ELR (cell line): ENCODE results near the gene DLGAP1.
"Not testable (repeated sequence)": the region's sequence is repeated elsewhere in the genome, so short reads cannot be mapped to it uniquely, and the experiment has no call there.

Experiments used
- DNase-seq: peaks from one replicate; pipeline ENCODE4 v3.0.0-alpha.2; 2015; ENCODE audit warnings: low read depth

The DLGAP1 gene

GRCh38 chr18:4074647-4075046 is 380.5 kb downstream of the DLGAP1 start:
- no peak for DNase-seq

GRCh38 chr18:4069183-4069582 is 385.9 kb downstream of the DLGAP1 start:
- DNase-seq, result no peak

DNA sequence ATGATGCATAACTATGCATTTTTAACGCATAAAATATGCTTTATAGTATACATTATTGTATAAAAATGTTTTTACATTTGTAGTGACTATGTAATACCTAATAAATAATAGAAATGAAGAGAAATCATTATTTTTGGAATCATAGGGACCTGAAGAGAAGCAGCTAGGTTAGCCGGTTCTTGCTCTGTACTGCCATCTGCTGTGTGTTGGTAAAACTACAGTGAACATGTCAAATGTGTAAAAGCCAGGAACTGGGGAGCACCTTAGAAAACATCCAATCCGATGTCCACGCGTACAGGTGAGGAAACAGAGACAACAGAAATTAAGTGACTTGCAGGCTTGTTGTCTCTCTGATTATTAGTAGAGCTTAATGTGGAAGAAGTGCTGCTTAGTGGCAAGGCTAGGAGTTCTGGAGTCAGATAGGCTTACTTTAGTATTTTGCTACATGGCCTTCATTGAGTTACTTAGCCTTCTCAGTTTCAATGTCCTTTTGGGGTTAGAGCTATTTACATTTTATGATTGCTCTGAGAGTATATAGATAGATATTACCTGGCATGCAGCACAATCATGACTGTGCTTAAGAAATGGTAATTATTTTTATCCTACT is 386.5 kb downstream of the DLGAP1 start:
- peak; percentile 46 for DNase-seq

DNA sequence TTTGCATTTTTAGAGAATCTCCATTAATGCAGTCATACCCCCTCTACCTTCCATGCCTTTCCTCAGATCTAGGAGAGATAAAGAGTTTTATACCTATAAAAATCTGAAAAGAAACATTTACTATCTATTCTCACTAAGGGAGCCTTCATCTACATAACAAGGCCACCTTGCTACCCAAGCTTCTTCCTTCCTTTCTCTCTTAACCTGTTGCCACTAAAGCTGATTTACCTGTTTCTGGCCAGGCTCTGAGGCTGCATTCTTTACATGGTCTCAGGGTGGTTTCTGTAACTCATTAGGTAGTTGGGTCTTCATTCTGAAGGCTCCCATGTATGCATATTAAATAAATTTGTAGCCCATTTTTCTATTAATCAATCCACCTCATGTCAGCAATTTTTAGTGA is 391.6 kb downstream of the DLGAP1 start:
- DNase-seq, result no peak

- peak; percentile 6 for DNase-seq
Observed at GRCh38 chr18:4060427-4061281, 394.5 kb downstream of the DLGAP1 start.

GRCh38 chr18:4058179-4058578 is 396.9 kb downstream of the DLGAP1 start:
- DNase-seq, result no peak

GRCh38 chr18:4040391-4041092 is 414.6 kb downstream of the DLGAP1 start:
- DNase-seq, result no peak

DNA sequence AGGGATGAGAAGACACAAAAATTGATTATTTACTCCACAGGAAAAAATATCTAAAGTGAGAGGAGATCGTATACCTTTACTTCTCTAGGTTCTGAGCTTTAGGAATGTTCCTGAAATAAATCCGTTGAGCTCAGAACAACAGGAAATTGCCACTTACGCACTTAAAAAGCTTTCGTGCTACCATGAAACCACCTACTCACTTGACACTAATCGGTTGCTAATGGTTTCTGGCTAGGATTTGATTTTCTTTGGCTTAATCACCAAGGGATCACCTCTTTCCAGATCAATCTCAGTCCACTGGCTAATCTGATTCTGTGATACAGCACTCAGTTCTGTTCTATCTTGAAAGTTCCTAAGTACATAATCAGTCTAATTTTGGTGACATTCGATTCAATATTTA is 419.6 kb downstream of the DLGAP1 start:
- DNase-seq, result no peak

- DNase-seq, result not testable (repeated sequence)
Observed at GRCh38 chr18:4034815-4035214, 420.3 kb downstream of the DLGAP1 start.

DNA sequence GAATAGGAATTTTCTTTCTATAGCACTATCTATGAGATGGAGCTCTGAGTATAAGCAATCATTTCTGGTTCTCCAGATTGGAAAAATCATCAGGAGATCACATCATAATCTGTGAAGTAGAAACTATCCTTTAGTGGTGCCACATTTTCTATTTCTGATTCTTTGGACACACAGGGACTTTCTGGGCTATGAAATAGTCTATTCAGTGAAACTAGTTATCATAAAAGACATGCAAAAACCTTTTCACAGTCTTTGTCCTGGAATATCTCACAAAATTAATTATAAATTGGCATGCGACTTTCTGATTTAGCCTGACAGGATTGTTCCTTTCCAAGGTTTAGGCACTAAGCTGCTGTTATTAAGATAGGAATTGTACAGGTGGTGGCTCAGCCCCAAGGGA is 428.6 kb downstream of the DLGAP1 start:
- DNase-seq, result no peak

- no peak for DNase-seq
Observed at GRCh38 chr18:4024702-4025101, 430.4 kb downstream of the DLGAP1 start.

DNA sequence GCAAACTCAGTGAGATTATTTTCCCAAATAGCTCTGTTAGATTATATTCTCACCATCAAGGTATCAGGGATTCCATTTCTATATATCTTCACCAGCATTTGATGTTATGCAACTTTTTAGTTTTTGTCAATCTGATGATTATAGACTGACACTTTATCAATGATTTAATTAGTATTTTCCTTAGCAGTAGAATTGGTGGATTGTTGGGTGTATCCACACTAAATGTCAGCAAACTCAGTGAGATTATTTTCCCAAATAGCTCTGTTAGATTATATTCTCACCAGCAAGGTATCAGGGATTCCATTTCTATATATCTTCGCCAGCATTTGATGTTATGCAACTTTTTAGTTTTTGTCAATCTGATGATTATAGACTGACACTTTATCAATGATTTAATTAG is 432.4 kb downstream of the DLGAP1 start:
- not testable (repeated sequence) for DNase-seq

DNA sequence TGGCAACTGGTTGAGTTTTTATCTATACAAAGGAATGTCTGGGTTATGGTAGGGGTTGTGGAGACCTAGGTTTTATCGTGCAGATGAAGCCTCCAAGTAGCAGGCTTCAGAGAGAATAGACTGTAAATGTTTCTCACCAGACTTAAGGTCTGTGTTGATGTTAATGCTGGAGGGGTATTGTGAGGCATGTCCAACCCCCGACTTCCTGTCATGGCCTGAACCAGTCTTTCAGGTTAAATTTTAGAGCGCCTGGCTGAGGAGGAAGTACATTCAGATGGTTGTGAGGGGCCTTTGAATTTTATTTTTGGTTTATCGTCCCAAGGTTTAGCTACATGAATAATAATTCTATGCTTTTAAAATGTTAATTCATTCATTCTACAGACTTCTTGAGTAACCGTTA is 435.1 kb downstream of the DLGAP1 start:
- no peak for DNase-seq

DNA sequence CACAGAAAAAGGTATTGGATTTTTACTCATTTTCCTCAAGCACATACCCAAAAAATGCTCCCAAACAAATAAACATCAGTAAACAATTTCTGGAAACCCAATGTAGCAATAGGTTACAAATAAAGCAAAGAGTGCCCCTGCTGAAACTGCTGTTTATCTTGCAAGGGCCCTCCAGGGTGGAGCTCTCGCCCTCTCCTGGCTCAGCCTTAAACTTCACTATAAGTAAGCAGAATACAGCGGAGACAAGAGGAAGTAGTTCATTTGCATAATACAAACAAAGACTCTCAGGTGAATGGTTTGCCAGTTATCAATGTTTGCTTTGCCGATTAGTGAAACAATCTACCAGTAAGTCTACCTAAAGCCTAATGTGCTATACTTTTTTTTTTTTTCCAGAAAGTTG is 437.6 kb downstream of the DLGAP1 start:
- DNase-seq, result peak; percentile 31

GRCh38 chr18:4016391-4017049 is 438.6 kb downstream of the DLGAP1 start:
- no peak for DNase-seq

GRCh38 chr18:4007846-4008245 is 447.3 kb downstream of the DLGAP1 start:
- DNase-seq, result no peak

DNA sequence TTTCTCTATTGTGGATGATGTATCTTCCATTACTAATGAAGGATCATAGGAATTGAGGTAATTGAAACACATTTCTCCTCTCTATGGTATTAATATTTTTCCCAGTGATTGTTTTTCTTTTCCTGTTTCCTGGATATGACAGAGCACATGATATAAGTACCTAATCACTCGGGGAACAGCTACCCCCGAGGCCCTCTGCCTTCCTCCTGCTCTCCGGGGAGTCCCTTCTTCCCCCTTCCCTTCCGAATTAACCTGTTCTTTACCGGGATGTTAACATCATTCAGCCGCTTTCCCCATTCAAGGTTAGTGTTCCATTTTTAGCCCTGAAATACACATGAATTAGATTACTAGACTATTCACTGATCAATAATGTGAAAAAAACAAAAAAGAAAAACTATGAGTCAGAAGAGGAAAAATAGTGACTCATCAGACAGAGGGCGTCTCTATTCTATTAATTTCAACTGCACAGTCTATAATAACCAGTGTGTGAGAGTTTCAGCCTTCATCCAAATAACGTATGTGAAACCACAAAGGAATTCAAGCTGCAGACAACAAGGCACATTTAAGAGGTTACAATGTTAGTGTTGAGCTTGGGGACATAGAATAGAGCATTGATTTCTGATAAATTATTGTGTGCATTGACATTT is 450.8 kb downstream of the DLGAP1 start:
- DNase-seq, result peak; percentile 64

GRCh38 chr18:3998698-3999333 is 456.3 kb downstream of the DLGAP1 start:
- DNase-seq, result peak; percentile 70

- peak; percentile 75 for DNase-seq
Observed at GRCh38 chr18:3995476-3996102, 459.5 kb downstream of the DLGAP1 start.

GRCh38 chr18:3993941-3994687 is 461.0 kb downstream of the DLGAP1 start:
- no peak for DNase-seq
